Tongue (tissue), 2 donors: ENCODE measurements around the gene PRKN. TPM values are rescaled to one million over a fixed set of nuclear protein-coding genes. Genes with fewer than 3 reads are reported as not detected.

Source experiments
- DNase-seq: peaks from one replicate; pipeline ENCODE4 v3.0.0-alpha.2; 2015
- total RNA-seq: library from RNA; depleted of rRNA; stranded (reverse); fragments of >200 nt; gene quantifications from one replicate; pipeline ENCODE4 v1.2.3, GENCODE V29; 2014

PRKN gene
- total RNA-seq, 1 donor from 2014 or later = 7.0 TPM

- no peak for DNase-seq
Measured at GRCh38 chr6:162372106-162372505, 355.5 kb downstream of the PRKN start.

- DNase-seq = no peak
Measured at GRCh38 chr6:162371121-162371520, 356.4 kb downstream of the PRKN start.

GRCh38 chr6:162369091-162369490, 358.5 kb downstream of the PRKN start:
- DNase-seq = no peak

- DNase-seq = no peak
Measured at GRCh38 chr6:162364488-162364887, 363.1 kb downstream of the PRKN start.

GRCh38 chr6:162363757-162364156, 363.8 kb downstream of the PRKN start:
- DNase-seq = no peak

- no peak for DNase-seq
Measured at GRCh38 chr6:162360901-162361567, 366.5 kb downstream of the PRKN start.

- DNase-seq = no peak
Measured at GRCh38 chr6:162358625-162359024, 368.9 kb downstream of the PRKN start.

GRCh38 chr6:162345051-162345511, 382.5 kb downstream of the PRKN start:
- DNase-seq = peak; percentile 7

GRCh38 chr6:162344646-162345010, 382.9 kb downstream of the PRKN start:
- DNase-seq = no peak

- peak; percentile 74 for DNase-seq
Measured at GRCh38 chr6:162343936-162344645, 383.5 kb downstream of the PRKN start.

- DNase-seq = no peak
Measured at GRCh38 chr6:162343198-162343935, 384.2 kb downstream of the PRKN start.

GRCh38 chr6:162337412-162337811, 390.2 kb downstream of the PRKN start:
- no peak for DNase-seq

- no peak for DNase-seq
Measured at GRCh38 chr6:162336359-162336758, 391.2 kb downstream of the PRKN start.

- no peak for DNase-seq
Measured at GRCh38 chr6:162332365-162332764, 395.2 kb downstream of the PRKN start.

- DNase-seq = no peak
Measured at GRCh38 chr6:162331911-162332310, 395.7 kb downstream of the PRKN start.

- no peak for DNase-seq
Measured at GRCh38 chr6:162325826-162326225, 401.7 kb downstream of the PRKN start.

GRCh38 chr6:162325051-162325450, 402.5 kb downstream of the PRKN start:
- DNase-seq = no peak

GRCh38 chr6:162315291-162315690, 412.3 kb downstream of the PRKN start:
- DNase-seq = no peak

- DNase-seq = no peak
Measured at GRCh38 chr6:162313922-162314660, 413.5 kb downstream of the PRKN start.

GRCh38 chr6:162307865-162308264, 419.7 kb downstream of the PRKN start:
- no peak for DNase-seq

- no peak for DNase-seq
Measured at GRCh38 chr6:162306616-162307015, 420.9 kb downstream of the PRKN start.

GRCh38 chr6:162301128-162301527, 426.4 kb downstream of the PRKN start:
- no peak for DNase-seq

- peak; percentile 59 for DNase-seq
Measured at GRCh38 chr6:162294029-162294428, 433.5 kb downstream of the PRKN start.
